ENCODE results near the gene POPDC2.
"Not testable (repeated sequence)": the region's sequence is repeated elsewhere in the genome, so short reads cannot be mapped to it uniquely, and the experiment has no call there.

The POPDC2 gene, protein sequence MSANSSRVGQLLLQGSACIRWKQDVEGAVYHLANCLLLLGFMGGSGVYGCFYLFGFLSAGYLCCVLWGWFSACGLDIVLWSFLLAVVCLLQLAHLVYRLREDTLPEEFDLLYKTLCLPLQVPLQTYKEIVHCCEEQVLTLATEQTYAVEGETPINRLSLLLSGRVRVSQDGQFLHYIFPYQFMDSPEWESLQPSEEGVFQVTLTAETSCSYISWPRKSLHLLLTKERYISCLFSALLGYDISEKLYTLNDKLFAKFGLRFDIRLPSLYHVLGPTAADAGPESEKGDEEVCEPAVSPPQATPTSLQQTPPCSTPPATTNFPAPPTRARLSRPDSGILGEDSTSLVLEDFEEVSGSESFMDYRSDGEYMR

DNA sequence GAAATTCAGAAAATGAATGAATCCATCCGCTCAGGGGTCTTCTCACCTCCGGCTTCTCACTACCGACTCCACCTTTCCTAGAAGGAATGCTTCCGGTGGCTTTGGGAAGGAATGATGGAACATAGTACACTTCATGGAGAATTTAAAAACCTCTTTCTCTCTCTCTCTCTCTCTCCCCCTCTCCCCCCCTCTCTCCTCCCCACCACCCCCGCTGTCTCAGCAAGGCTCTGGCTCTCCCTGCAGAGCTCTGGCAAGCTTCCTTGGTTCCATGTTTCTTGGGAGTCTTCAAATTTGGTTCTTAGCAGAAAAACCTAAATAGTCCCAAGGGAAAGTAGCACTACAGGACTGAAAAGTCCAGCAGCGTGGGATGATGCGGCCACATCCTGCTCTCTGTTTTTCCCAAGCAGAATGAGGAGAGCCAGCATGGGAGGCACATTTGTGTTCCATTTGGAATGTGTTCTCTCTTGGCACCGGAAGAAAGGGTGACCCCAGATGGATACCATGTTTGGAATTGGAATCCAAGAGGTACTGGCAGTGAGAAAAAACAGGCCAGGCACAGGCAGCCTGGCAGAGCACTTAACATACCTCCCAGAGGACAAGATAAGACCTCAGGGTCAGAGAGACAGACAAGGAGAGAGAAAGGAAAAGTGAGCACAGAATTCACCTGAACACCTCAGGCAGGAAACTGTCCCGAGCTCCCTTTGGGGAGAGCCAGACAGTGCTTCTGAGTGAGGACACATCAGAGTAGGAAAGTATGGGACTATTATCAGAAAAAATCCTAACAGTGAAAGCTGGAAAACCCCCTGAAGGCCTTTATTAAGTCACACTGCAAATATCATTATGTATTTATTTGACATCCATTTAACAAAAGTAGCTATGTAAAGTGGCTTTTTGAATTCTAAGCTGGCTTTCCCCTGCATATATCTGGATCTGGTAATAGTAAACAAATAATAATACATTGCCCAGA is at the start of gene POPDC2:
Gene POPDC2 (minus strand): TSS at position 116 of the 967 bp plus-strand sequence. CDS start 166 bp downstream, outside the sequence.
- DNase-seq = peak in 2 of 3 donors; percentile 38 to 56

DNA sequence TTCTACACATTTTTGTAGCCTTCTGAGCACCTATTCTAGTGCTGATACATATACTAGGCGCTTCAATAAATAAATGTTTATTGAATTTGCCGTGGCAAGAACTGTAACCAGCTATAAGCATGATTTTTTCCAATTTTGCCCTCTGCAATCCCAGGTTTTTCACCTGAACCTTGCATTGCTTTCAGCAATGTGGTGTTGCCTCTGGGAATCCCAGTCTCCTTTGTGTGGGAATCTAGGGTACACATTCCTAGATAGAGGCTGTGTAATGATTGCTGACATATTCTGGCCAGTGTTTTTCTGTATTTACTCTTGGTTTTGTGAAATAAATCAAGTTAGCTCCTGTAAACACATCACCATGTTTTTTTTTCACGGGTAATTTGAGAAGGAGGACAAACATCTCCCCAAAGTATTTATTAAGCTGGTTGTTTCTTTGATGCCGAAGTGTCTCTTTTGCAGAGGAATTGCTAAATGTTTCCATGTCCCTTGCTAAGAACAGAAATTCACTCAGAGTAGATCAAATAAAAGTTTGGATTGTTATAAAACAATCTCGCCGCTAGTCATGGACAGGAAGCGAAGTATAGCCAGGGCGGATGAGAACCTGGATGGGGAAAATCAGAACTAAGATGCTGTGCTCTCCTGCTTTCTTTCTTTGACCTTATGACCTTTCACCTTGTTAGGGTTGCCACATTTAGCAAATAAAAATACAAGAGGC is 43.6 kb upstream of the POPDC2 start:
- DNase-seq = no peak

DNA sequence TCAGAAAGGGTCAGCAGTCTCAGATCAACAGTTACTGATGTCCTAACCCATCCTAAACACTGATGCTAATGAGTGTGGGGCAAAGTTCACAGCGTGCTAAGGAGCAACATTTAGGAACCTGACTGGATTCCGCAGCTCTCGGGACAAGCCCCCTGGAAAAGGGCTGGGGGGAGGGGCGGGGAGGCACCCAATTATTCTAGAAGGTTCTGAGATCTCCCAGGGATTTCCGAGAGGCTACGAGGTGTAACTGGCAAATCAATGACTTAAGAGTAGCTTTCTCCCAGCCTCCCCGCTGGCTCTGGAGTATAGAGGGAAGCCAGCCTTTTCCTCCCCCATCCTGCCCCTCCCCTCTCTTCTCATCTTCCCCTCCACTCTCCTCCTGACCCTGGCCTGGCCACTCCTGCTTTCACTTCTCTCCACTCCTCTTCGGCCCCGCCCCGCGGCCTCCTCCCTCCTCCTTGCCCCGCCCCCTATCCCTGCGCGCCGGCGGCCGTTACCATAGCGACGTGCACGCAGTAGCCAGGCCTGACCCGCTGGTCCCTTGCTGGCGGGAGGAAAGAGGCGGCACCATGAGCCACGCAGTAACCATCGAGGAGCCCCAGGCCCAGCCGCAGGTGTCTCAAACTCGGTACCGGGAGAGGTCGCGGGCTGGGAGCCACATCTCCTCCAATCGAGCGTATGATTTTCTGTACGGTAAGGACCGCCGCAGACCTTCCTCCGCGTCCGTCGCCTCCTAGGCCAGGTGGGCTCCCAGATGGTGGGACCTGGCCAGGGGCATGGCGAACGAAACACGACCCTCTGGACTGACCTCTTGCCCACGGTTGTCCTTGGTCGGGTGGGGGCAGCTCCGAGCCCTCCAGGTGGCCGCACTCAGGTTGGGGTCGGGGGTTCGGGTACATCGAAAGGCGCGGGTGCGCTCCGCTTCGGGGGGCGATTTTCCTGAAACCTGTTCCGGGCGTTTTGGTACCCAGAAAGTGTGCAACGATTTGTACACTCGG is 42.4 kb upstream of the POPDC2 start, which contains the start of gene CFAP91:
Gene CFAP91 (plus strand): TSS at position 493 of the 998 bp plus-strand sequence. CDS start 77 bp downstream, at position 570.
- peak; percentile 93 to 98 (median 95) for DNase-seq

DNA sequence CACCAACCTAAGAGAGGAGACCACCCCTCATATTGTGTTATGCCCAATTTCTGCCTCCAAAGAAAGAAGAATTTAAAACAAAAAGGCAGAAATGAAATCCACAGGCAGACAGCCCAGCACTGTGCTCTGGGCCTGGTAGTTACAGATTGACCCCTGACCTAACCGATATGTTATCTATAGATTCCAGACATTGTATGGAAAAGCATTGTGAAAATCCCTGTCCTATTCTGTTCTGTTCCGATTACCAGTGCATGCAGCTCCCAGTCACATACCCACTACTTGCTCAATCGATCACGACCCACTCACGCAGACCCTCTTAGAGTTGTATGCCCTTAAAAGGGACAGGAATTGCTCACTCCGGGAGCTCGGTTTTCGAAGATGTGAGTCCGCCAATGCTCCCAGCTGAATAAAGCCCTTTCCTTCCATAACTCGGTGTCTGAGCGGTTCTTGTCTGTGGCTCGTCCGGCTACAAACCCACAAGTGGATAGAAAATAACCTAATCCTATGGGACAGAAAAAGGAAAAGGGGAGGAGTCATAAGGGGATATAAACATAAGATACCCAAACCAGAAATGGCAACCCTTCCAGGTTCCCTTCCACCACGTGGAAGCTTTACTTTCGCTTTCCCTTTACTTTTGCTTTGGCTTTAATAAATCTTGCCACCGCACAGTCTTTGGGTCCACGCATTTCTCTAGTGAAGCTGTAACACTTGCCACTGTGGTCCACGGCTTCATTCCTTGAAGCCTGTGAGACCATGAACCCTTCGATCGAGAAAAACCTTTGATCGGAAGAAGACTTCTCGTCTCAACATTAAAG is 40.7 kb upstream of the POPDC2 start:
- peak; percentile 12 to 24 (median 18) for DNase-seq

- peak; percentile 80 to 90 (median 85) for DNase-seq
Observed at GRCh38 chr3:119700269-119700919, 40.0 kb upstream of the POPDC2 start.

GRCh38 chr3:119697394-119697793 is 37.0 kb upstream of the POPDC2 start:
- DNase-seq = no peak

DNA sequence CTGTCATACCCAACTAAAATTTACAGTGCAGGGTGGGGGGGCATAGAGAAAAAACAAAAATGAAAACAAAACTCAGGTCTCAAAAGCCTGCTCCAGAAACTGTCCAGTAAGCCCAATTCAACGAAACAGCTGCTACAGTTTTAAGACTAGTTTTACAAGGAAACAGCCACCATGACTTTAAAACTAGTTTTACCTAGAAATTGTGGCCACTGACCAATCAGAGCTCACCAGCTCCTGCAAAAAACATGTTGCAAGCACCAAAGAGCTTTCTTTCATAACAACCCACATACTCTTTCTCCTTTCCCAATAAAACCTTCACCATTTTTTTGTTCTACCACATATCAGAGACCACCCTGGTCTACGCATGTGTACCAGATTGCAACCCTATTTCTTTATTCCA is 35.1 kb upstream of the POPDC2 start:
- DNase-seq = no peak

- DNase-seq = peak; percentile 65 to 84 (median 82)
Observed at GRCh38 chr3:119690043-119690656, 29.8 kb upstream of the POPDC2 start.

DNA sequence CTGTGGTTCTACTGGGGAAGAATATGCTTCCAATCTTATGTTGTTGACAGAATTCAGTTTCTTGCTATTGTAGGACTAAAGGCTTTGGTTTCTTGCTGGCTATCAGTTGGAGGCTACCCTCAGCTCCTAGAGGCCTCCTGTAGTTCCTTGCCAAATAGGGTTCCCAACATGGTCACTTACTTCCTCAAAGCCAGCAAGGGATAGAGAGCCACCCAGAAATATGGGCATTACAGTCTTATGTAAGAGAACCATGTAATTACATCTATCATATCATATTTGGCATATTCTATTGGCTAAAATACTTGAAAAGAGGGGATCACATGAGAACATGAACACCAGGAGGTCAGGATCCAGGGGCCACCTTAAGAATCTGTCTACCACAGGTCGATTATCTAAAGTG is 23.0 kb upstream of the POPDC2 start:
- DNase-seq = peak in 1 of 3 donors; percentile 13

GRCh38 chr3:119681279-119681678 is 20.9 kb upstream of the POPDC2 start:
- DNase-seq = peak; percentile 37 to 63 (median 61)

DNA sequence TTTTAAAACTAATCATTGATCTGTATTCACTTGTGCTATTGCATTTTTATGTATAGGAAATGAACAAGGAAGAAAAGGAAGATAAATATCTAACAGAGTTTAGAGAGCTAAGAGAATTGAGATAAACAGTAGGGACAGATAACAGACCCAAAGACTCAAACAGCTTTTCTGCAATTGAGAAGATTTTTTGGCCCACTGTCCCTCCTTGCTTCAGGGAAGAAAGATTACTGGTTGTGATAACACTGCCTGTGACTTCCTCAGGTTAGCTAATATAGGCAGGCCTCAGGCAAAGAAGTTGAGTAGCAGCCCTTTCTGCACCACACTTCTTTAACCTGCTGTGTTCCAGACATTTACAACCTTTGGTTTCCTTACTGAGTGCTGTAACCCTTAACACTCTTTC is 19.5 kb upstream of the POPDC2 start:
- no peak for DNase-seq

GRCh38 chr3:119678209-119678608 is 17.8 kb upstream of the POPDC2 start:
- DNase-seq = not testable (repeated sequence)

GRCh38 chr3:119677641-119677934 is 17.2 kb upstream of the POPDC2 start:
- DNase-seq = no peak

- peak; percentile 95 to 97 (median 97) for DNase-seq
Observed at GRCh38 chr3:119676771-119677640, 16.6 kb upstream of the POPDC2 start, which contains the start of gene COX17. TSS of gene COX17 (minus strand) at chr3:119677406. CDS start at chr3:119677310, 96 bp downstream.

GRCh38 chr3:119676020-119676419 is 15.6 kb upstream of the POPDC2 start:
- peak in 2 of 3 donors; percentile 11 to 41 for DNase-seq

GRCh38 chr3:119675188-119675874 is 14.9 kb upstream of the POPDC2 start:
- no peak for DNase-seq

- DNase-seq = no peak
Observed at GRCh38 chr3:119673875-119674274, 13.5 kb upstream of the POPDC2 start.

DNA sequence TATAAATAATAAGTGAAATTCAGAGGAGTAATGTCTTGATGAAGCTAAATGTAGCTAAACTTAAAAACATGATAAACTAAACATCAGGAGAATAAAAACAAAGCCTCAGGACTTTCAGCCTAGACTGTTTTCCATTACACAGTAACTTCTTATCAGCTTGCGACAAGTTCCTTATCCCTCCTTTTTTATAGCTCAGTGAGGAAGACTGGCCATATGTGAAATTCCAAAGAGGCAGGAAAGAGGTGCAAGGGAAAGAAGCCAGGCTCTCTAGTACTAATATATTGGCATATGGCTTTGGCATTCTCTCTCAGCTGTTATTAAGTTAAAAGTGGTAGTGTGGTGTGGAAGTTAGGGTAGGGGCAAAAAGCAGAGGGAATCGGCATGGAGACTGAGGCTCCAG is 12.4 kb upstream of the POPDC2 start:
- no peak for DNase-seq

All from suppressor macrophage treated with lipopolysaccharide for 1 hour (primary cell).